ENCODE data around the gene TTF2.
"Not testable (repeated sequence)": the region's sequence is repeated elsewhere in the genome, so short reads cannot be mapped to it uniquely, and the experiment has no call there.

Gene TTF2

DNA sequence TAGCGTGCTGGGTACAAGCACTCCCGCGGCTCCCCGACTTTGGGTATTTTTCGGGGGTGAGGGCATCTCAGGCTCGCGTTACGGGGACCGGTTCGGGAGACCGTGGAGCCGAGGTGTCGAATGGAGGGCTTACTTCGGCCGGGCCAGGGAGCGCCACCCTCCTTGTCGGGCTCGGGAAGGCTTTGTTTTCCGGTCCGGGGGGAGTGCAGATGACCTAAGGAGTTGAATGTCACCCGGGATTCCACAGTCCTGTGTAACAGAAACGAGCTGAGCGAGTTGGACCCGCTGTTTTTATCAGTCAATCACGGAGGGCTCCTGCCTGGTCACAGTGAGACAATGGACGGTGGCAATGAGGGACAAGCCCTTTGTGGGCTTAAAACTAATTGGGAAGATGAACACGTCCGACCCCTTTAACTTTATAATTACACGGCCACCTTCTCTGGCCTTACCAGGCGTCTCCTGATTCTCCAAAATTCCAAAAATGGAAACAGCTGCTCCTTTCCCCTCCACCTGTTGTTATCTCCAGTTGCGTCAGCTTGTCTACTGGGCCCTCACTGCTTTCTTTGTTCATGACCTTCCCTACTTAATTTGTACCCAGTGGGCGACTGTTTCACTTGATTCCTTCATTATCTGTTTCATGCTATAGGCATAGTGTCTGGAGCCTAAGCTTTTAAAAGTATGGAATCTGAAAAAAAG, 62.4 kb downstream of the TTF2 start:
- no peak for DNase-seq

- DNase-seq = no peak
These were observed 63.1 kb downstream of the TTF2 start for GRCh38 chr1:117123274-117123673.

- DNase-seq = no peak
These were observed 64.5 kb downstream of the TTF2 start for GRCh38 chr1:117124661-117125060.

DNA sequence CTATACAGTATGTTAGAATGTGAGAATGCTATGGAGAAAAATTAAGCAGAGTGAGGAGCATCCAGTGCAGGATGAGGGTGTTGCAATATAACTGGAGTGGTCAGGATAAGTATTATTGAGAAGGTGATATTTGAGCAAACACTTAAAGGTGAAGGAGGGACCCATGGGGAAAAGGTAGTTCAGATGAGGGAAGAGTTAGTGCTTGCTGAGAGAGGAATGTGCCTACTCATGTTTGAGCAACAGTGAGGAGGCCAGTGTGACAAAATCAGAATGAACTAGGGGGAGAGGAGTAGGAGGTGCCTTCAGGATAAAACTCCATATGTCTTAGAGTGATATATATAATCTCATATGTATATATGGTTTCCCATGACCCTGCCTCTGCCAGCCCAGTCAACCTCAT, 67.7 kb downstream of the TTF2 start:
- peak; percentile 63 for DNase-seq

DNA sequence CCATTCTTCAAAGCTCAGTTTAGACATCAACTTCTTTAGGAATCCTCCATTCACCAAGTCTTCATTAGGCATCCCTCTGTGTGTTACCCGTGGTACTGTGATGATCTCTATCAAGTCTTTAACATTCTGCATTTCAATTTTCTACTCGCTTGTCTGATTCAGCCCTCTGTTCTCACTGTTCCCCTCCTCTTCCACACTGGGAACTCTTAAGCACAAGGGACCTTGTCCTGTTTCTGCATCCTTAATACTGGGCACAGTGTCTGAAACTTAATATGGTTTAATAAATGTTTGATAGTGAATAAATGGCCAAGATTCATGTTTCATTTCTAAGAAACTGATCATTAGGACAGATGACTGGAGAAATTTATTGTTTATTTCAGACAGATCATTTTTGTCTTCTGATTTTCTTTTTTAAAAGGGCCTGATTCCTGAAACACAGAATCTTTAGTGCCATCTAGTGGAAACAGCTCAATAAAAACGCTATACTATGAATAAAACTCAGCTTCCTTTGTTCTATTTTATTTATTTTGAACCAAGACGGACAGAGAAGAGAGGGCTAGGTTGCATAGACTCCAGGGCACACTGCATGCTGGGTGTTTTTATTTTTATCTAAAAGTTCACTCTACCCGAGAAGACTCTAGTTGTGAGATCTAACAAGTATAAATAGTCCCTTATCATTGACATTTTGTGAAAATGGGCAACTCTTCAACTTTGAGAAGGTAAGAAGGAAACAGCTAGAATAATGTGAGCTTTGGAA, 68.4 kb downstream of the TTF2 start:
- DNase-seq = peak; percentile 60

DNA sequence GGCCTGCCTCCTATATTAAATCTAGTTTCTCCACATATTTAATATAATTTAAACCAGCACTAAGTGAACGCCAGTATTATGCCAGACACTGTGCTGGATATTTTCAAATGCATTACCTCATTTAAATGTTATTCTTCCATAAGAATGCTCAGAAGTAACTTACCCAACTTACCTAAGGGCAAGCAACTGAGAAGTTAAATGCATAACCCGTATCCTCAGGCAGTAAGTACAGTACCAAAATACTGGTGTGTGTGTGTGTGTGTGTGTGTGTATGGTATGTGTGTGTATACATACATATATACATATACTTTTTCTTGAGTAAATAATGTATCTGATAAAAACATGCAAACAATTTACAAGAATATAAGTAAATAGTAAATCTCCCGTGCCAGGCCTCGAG, 70.4 kb downstream of the TTF2 start:
- no peak for DNase-seq

GRCh38 chr1:117135329-117135728, 75.2 kb downstream of the TTF2 start:
- no peak for DNase-seq

DNA sequence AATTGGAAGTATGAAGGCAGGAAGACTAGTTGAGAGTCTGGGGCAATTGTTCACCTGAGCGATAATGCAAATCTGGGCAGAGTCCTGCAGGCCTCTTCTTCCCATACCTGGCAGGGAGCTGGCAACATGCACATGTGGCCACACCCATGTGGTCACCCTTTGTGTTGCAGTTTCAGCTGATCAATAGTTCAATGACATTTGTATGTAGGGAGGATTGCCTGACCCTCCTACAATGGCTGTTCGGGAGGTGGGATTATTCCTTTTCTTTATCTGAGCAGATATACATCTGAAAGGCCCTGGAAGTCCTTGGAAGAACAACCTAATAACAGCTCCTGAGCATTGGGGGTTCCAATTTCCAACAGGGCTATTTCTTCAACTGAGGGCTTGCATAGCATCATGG, 76.6 kb downstream of the TTF2 start:
- DNase-seq = no peak

DNA sequence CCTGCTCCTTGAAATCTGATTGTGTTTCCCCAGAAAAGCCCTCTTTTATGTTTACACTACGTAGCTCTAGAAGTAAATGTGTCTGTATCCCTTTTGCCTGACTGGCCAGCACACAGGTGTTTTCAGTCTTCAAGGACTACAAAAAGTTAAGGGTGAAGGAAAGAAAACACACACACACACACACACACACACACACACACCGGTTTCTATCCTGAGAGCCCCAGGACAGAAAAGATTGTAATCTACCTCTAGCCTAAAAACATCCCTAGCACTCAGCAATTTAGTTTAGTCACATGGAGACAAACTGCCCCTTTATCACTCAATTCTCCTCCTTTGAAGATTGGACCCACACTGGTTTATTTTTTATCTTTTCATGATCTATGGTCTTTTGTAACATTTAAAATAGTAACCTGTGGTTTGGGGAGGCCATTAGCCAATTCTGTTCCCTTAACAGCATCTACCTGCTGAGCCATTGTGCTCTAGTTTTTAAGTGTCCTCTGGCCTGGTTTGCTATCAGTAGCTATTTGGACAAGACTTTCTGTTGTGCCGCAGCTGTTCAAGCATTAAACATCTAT, 77.2 kb downstream of the TTF2 start:
- DNase-seq = no peak

DNA sequence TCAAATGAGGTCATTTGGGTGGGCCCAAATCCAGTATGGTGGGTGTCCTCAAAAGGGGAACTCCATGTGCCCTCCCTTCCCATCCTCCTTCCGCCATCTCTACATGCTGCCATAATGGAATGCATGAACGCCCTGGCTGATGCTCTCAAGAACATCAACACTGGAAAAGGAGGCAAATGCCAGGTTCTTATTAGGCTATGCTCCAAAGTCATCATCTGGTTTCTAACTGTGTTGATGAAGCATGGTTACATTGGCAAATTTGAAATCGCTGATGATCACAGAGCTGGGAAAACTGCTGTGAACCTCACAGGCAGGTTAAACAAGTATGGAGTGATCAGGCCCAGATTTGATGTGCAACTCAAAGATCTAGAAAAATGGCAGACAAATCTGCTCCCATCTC, 78.0 kb downstream of the TTF2 start:
- DNase-seq = no peak

- DNase-seq = no peak
These were observed 78.4 kb downstream of the TTF2 start for GRCh38 chr1:117138561-117138960.

DNA sequence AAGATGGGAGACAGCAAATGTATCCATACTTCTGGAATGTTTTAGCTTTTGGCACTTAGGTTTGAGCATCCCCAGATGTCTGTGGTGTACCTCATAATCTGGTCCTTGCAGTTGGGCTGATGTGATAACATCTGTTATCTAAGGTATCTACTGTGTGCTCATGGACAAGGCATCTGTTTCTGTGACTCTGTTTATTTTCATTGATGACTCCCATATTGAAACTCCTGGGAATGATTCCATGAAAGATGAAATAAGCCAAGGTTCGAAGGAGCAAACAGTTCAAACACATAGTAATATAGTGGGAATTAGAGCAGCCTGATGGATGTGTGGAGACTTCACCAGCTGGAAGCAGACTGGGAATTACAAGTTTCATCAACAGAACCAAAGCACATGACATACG, 82.1 kb downstream of the TTF2 start:
- no peak for DNase-seq

GRCh38 chr1:117143172-117143571, 83.0 kb downstream of the TTF2 start:
- DNase-seq = no peak

- DNase-seq = no peak
These were observed 83.7 kb downstream of the TTF2 start for GRCh38 chr1:117143871-117144270.

- DNase-seq = no peak
These were observed 85.9 kb downstream of the TTF2 start for GRCh38 chr1:117146072-117146471.

- no peak for DNase-seq
These were observed 86.6 kb downstream of the TTF2 start for GRCh38 chr1:117146575-117147340.

DNA sequence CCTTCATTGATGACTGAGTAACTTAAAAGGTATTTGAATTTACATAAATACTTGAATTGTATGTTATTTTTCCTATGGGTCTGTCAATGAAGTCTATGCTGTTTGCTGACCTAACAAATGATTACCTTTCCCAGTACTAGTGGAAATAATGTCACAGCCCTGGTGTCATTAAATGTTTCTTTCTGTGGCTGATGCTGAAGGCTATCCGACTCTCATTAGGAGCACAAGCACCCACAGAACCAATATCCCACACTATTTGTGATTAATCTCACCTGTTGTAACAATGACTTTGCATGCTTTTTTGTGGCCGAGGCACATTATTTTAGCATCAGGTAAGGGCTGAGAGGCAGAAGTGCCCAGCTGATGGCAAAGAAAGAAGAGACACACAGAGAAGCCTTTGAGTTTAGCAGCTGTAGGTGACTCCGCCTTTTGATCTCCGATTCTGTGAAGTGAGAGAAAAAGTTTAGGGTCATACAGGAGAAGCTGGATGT, 87.3 kb downstream of the TTF2 start:
- DNase-seq = no peak

- DNase-seq = peak; percentile 58
These were observed 87.9 kb downstream of the TTF2 start for GRCh38 chr1:117147856-117148588.

GRCh38 chr1:117150316-117150715, 90.2 kb downstream of the TTF2 start:
- DNase-seq = no peak

- DNase-seq = not testable (repeated sequence)
These were observed 91.2 kb downstream of the TTF2 start for GRCh38 chr1:117151305-117151704.
